GM10266 (cell line): ENCODE results near the gene ARPC1A.
"Not testable (repeated sequence)": the region's sequence is repeated elsewhere in the genome, so short reads cannot be mapped to it uniquely, and the experiment has no call there.

Experiments
- DNase-seq: peaks from one replicate; pipeline ENCODE4 v3.0.0; 2012; ENCODE audit errors: extremely low spot score
- TF ChIP-seq, protein P1 (sequence below): IDR thresholded peaks from 2 replicates; pipeline ENCODE4 v1.5.1; 2012; ENCODE audit warnings: mild to moderate bottlenecking, low read depth; ENCODE audit not compliant: control insufficient read depth, insufficient read depth; ENCODE audit errors: missing control alignments

Gene ARPC1A

DNA sequence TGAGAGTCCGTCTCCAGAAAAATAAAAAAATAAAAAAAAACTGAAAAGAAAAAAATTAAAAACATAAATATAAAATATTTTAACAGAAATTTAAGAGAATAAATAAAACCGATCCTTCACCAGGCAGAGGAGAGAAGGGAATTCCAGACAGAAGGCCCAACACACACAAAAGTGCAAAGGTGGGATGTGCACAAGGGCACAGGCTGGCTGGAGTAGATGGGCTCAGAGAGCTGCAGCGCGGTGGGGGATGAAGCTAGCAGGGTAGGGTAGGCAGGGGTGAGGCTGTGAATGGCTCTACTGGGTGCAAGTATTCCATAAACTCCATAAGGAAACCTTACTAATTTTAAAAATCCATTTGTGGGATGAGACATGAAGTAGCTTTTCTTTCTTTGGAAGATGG lies 15.7 kb upstream of the ARPC1A start:
- TF ChIP-seq, protein P1, sequence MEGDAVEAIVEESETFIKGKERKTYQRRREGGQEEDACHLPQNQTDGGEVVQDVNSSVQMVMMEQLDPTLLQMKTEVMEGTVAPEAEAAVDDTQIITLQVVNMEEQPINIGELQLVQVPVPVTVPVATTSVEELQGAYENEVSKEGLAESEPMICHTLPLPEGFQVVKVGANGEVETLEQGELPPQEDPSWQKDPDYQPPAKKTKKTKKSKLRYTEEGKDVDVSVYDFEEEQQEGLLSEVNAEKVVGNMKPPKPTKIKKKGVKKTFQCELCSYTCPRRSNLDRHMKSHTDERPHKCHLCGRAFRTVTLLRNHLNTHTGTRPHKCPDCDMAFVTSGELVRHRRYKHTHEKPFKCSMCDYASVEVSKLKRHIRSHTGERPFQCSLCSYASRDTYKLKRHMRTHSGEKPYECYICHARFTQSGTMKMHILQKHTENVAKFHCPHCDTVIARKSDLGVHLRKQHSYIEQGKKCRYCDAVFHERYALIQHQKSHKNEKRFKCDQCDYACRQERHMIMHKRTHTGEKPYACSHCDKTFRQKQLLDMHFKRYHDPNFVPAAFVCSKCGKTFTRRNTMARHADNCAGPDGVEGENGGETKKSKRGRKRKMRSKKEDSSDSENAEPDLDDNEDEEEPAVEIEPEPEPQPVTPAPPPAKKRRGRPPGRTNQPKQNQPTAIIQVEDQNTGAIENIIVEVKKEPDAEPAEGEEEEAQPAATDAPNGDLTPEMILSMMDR: no peak
- no peak for DNase-seq

DNA sequence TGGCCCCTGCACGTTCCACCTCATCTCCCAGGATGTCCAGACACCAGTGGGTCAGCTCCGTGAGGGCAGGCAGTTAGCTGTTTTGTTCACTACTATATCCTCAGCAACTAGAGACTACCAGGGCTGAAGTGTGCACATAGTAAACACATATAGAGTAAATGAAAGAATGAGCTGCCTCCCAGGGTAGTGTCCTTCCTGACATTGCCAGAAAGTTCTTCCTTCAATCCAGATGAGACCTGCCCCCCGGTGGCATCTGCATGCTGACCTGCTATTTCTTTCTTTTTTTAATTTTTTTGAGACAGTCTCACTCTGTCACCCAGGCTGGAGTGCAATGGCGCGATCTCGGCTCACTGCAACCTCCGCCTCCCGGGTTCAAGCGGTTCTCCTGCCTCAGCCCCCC lies 14.0 kb upstream of the ARPC1A start:
- TF ChIP-seq, protein P1: no peak
- no peak for DNase-seq

DNA sequence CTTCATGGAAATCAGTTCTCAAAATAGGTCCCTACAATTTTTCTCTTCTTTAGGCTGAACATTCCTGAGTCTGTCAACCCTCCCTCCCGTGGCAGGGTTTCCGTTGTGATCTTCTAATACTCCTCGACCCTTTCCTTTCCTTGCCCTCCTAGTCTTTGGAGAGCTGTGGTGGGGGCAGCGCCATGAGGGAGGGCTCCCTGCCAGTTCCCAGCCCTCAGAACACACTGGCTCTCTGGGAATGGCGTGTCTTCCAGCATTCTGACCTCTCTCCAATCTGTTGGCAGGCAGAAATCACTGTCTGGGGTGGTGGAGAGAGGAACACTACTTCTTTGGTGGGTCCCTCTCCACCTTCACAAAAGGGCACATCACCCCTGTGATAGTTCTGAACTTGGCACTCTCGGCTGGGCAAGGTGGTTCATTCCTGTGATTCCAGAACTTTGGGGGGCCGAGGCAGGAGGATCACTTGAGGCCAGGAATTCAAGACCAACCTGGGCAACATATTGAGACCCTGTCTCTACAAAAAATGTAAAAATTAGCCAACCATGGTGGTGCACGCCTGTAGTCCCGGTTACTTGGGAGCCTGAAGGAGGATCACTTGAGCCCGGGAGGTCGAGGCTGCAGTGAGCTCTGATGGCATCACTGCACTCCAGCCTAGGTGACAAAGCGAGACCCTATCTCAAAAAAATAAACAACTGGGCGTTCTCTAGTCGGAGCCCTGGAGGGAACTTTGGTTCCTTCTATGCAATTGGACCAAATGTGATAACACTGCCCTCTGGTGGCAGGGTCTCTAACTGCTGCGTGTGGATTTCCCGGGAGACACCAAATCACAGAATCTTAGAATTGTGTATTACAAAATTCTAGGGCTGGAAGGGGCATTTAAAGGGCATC lies 13.1 kb upstream of the ARPC1A start:
- TF ChIP-seq, protein P1: peak; percentile 83
- peak; percentile 69 for DNase-seq

DNA sequence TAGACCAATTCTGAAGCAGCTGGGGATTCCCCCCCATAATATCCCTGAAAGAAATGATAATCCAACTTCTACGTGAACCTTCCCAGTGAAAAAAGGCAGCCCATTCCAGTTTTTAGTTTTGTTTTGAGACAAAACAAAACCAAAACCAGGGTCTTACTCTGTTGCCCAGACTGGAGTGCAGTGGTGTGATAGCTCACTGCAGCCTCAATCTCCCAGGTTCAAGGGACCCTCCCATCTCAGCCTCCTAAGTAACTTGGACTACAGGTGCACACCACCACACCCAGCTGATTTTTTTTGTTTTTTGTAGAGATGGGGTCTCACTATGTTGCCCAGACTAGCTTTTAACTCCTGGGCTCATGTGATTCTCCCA lies 12.5 kb upstream of the ARPC1A start:
- TF ChIP-seq, protein P1: no peak
- DNase-seq: no peak

DNA sequence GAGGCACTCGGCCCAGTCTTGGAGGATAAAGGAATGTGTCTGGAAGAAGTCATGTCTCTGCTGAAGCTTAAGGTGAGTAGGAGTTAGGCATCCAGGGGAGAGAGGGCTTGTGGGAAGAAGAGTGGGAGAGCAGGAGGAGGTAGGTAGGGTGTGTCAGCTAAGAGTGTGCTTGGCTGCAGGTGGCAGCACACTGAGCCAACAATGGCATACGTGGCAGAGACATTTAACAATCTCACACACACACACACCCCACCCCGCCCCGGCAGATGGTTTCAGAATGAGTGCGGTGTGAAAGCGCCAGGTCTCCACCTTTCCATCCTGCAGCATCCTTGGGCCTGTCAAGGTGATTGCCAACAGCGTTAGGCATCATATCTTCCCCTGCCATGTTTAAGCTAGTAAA lies 11.2 kb upstream of the ARPC1A start:
- peak; percentile 24 for DNase-seq
- TF ChIP-seq, protein P1: no peak

DNA sequence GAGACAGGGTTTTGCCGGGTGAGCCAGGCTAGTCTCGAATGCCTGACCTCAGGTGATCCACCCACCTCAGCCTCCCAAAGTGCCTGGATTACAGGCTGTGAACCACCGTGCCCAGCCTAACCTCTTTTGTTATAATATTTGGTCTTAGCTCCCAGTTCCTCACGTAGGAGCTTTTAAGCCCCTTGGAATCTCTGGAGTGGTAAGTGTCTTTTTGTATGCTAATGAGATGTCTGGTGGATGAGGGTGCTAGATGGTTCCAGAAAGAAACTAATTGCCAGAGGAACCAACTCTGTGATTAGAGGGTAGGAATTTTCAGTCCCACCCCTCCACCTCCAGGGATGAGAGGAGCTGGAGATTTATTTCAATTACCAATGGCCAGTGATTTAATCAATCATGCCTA lies 5.3 kb upstream of the ARPC1A start:
- DNase-seq: no peak
- TF ChIP-seq, protein P1: no peak

DNA sequence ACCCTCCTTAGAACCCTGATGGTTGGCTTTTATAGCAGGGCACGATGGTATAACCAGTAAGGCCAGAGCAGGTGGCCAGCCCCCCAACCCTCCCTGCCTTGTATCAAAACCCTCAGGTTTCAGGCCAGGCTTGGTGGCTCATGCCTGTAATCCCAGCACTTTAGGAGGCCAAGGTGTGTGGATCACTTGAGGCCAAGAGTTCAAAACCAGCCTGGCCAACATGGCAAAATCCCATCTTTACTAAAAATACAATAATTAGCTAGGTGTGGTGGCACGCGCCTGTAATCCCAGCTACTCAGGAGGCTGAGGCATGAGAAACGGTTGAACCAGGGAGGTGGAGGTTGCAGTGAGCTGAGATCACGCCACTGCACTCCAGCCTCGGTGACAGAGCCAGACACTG lies 3.0 kb upstream of the ARPC1A start:
- not testable (repeated sequence) for DNase-seq
